ENCODE data around the gene EFCAB11.

The EFCAB11 gene

GRCh38 chr14:89954070-89955021 lies at the start of gene EFCAB11:
TSS of gene EFCAB11 (minus strand) at chr14:89954730. CDS start at chr14:89954660, 70 bp downstream.
- no peaks in the 10 kb centered on the region for H3K9me3 ChIP-seq (ENCODE audit: control insufficient read depth, insufficient read depth, low read length)
- peaks cover 26% of the 10 kb centered on the region for H3K36me3 ChIP-seq (ENCODE audit: control insufficient read depth, insufficient read depth, low read length)
- H3K27ac ChIP-seq (ENCODE audit: low read depth, low read length) = peak within 1 kb of the TSS; percentile 82
- peaks cover 13% of the 10 kb centered on the region for H3K4me1 ChIP-seq (ENCODE audit: control insufficient read depth, insufficient read depth, low read length)
- peak within 1 kb of the TSS; percentile 82 for H3K4me3 ChIP-seq (ENCODE audit: low read depth, low read length)
- H3K27me3 ChIP-seq (ENCODE audit: control insufficient read depth, insufficient read depth, low read length) = no peaks in the 10 kb centered on the region
- peak within 1 kb of the TSS; percentile 52 for H3K9ac ChIP-seq (ENCODE audit: low read depth, low read length)

GRCh38 chr14:90003526-90004307 lies 49.2 kb upstream of the EFCAB11 start:
- no peak overlapping the region for H3K9ac ChIP-seq (ENCODE audit: low read depth, low read length)
- H3K4me1 ChIP-seq (ENCODE audit: control insufficient read depth, insufficient read depth, low read length) = no peaks in the 10 kb centered on the region
- H3K9me3 ChIP-seq (ENCODE audit: control insufficient read depth, insufficient read depth, low read length) = no peaks in the 10 kb centered on the region
- H3K27ac ChIP-seq (ENCODE audit: low read depth, low read length) = no peak overlapping the region
- no peak overlapping the region for H3K4me3 ChIP-seq (ENCODE audit: low read depth, low read length)
- H3K27me3 ChIP-seq (ENCODE audit: control insufficient read depth, insufficient read depth, low read length) = no peaks in the 10 kb centered on the region
- H3K36me3 ChIP-seq (ENCODE audit: control insufficient read depth, insufficient read depth, low read length) = peaks cover 64% of the 10 kb centered on the region

- H3K36me3 ChIP-seq (ENCODE audit: control insufficient read depth, insufficient read depth, low read length) = peaks cover 74% of the 10 kb centered on the region
- H3K4me1 ChIP-seq (ENCODE audit: control insufficient read depth, insufficient read depth, low read length) = no peaks in the 10 kb centered on the region
- no peak overlapping the region for H3K4me3 ChIP-seq (ENCODE audit: low read depth, low read length)
- H3K27ac ChIP-seq (ENCODE audit: low read depth, low read length) = no peak overlapping the region
- no peak overlapping the region for H3K9ac ChIP-seq (ENCODE audit: low read depth, low read length)
- H3K27me3 ChIP-seq (ENCODE audit: control insufficient read depth, insufficient read depth, low read length) = no peaks in the 10 kb centered on the region
- H3K9me3 ChIP-seq (ENCODE audit: control insufficient read depth, insufficient read depth, low read length) = no peaks in the 10 kb centered on the region
Observed at GRCh38 chr14:90000935-90001334, 46.4 kb upstream of the EFCAB11 start.

GRCh38 chr14:89996963-89997362 lies 42.4 kb upstream of the EFCAB11 start:
- peaks cover 93% of the 10 kb centered on the region for H3K36me3 ChIP-seq (ENCODE audit: control insufficient read depth, insufficient read depth, low read length)
- H3K4me1 ChIP-seq (ENCODE audit: control insufficient read depth, insufficient read depth, low read length) = no peaks in the 10 kb centered on the region
- no peak overlapping the region for H3K9ac ChIP-seq (ENCODE audit: low read depth, low read length)
- H3K9me3 ChIP-seq (ENCODE audit: control insufficient read depth, insufficient read depth, low read length) = no peaks in the 10 kb centered on the region
- no peaks in the 10 kb centered on the region for H3K27me3 ChIP-seq (ENCODE audit: control insufficient read depth, insufficient read depth, low read length)
- no peak overlapping the region for H3K4me3 ChIP-seq (ENCODE audit: low read depth, low read length)
- no peak overlapping the region for H3K27ac ChIP-seq (ENCODE audit: low read depth, low read length)

GRCh38 chr14:89992273-89992672 lies 37.7 kb upstream of the EFCAB11 start:
- H3K36me3 ChIP-seq (ENCODE audit: control insufficient read depth, insufficient read depth, low read length) = peaks cover 81% of the 10 kb centered on the region
- H3K9ac ChIP-seq (ENCODE audit: low read depth, low read length) = no peak overlapping the region
- no peak overlapping the region for H3K4me3 ChIP-seq (ENCODE audit: low read depth, low read length)
- H3K27me3 ChIP-seq (ENCODE audit: control insufficient read depth, insufficient read depth, low read length) = no peaks in the 10 kb centered on the region
- H3K4me1 ChIP-seq (ENCODE audit: control insufficient read depth, insufficient read depth, low read length) = peaks cover 24% of the 10 kb centered on the region
- H3K27ac ChIP-seq (ENCODE audit: low read depth, low read length) = no peak overlapping the region
- no peaks in the 10 kb centered on the region for H3K9me3 ChIP-seq (ENCODE audit: control insufficient read depth, insufficient read depth, low read length)

GRCh38 chr14:89990623-89991275 lies 36.2 kb upstream of the EFCAB11 start:
- peaks cover 78% of the 10 kb centered on the region for H3K36me3 ChIP-seq (ENCODE audit: control insufficient read depth, insufficient read depth, low read length)
- H3K9me3 ChIP-seq (ENCODE audit: control insufficient read depth, insufficient read depth, low read length) = no peaks in the 10 kb centered on the region
- H3K27me3 ChIP-seq (ENCODE audit: control insufficient read depth, insufficient read depth, low read length) = no peaks in the 10 kb centered on the region
- no peak overlapping the region for H3K27ac ChIP-seq (ENCODE audit: low read depth, low read length)
- peaks cover 36% of the 10 kb centered on the region for H3K4me1 ChIP-seq (ENCODE audit: control insufficient read depth, insufficient read depth, low read length)
- no peak overlapping the region for H3K4me3 ChIP-seq (ENCODE audit: low read depth, low read length)
- H3K9ac ChIP-seq (ENCODE audit: low read depth, low read length) = no peak overlapping the region

- Histone ChIP-seq H3K9ac (ENCODE audit: low read depth, low read length) (no peak overlapping the region), H3K27me3 (ENCODE audit: control insufficient read depth, insufficient read depth, low read length) (no peaks in the 10 kb centered on the region), H3K4me1 (ENCODE audit: control insufficient read depth, insufficient read depth, low read length) (peaks cover 36% of the 10 kb centered on the region), H3K36me3 (ENCODE audit: control insufficient read depth, insufficient read depth, low read length) (peaks cover 76% of the 10 kb centered on the region), H3K27ac (ENCODE audit: low read depth, low read length) (no peak overlapping the region), H3K9me3 (ENCODE audit: control insufficient read depth, insufficient read depth, low read length) (no peaks in the 10 kb centered on the region), H3K4me3 (ENCODE audit: low read depth, low read length) (no peak overlapping the region)
Observed at GRCh38 chr14:89990218-89990617, 35.7 kb upstream of the EFCAB11 start.

GRCh38 chr14:89988787-89989186 lies 34.3 kb upstream of the EFCAB11 start:
- Histone ChIP-seq H3K9ac (ENCODE audit: low read depth, low read length) (no peak overlapping the region), H3K36me3 (ENCODE audit: control insufficient read depth, insufficient read depth, low read length) (peaks cover 76% of the 10 kb centered on the region), H3K9me3 (ENCODE audit: control insufficient read depth, insufficient read depth, low read length) (no peaks in the 10 kb centered on the region), H3K27ac (ENCODE audit: low read depth, low read length) (peak overlapping the region; percentile 1), H3K4me3 (ENCODE audit: low read depth, low read length) (no peak overlapping the region), H3K4me1 (ENCODE audit: control insufficient read depth, insufficient read depth, low read length) (peaks cover 36% of the 10 kb centered on the region), H3K27me3 (ENCODE audit: control insufficient read depth, insufficient read depth, low read length) (no peaks in the 10 kb centered on the region)

GRCh38 chr14:89987161-89987475 lies 32.6 kb upstream of the EFCAB11 start:
- Histone ChIP-seq H3K27ac (ENCODE audit: low read depth, low read length) (peak overlapping the region; percentile 71), H3K9ac (ENCODE audit: low read depth, low read length) (no peak overlapping the region), H3K27me3 (ENCODE audit: control insufficient read depth, insufficient read depth, low read length) (no peaks in the 10 kb centered on the region), H3K9me3 (ENCODE audit: control insufficient read depth, insufficient read depth, low read length) (no peaks in the 10 kb centered on the region), H3K4me3 (ENCODE audit: low read depth, low read length) (no peak overlapping the region), H3K36me3 (ENCODE audit: control insufficient read depth, insufficient read depth, low read length) (peaks cover 75% of the 10 kb centered on the region), H3K4me1 (ENCODE audit: control insufficient read depth, insufficient read depth, low read length) (peaks cover 36% of the 10 kb centered on the region)

- peaks cover 75% of the 10 kb centered on the region for H3K36me3 ChIP-seq (ENCODE audit: control insufficient read depth, insufficient read depth, low read length)
- H3K27ac ChIP-seq (ENCODE audit: low read depth, low read length) = peak overlapping the region; percentile 71
Observed at GRCh38 chr14:89986462-89987160, 32.1 kb upstream of the EFCAB11 start.

More at GRCh38 chr14:89986462-89987160, 32.1 kb upstream of the EFCAB11 start:
- Histone ChIP-seq H3K27me3 (ENCODE audit: control insufficient read depth, insufficient read depth, low read length) (no peaks in the 10 kb centered on the region), H3K9me3 (ENCODE audit: control insufficient read depth, insufficient read depth, low read length) (no peaks in the 10 kb centered on the region), H3K4me3 (ENCODE audit: low read depth, low read length) (peak overlapping the region; percentile 5; the same call in 1 of the 2 replicates), H3K4me1 (ENCODE audit: control insufficient read depth, insufficient read depth, low read length) (peaks cover 36% of the 10 kb centered on the region), H3K9ac (ENCODE audit: low read depth, low read length) (no peak overlapping the region)
